Sigmoid colon (tissue), 4 donors: ENCODE data around the gene PSMD13.
"Not testable (repeated sequence)": the region's sequence is repeated elsewhere in the genome, so short reads cannot be mapped to it uniquely, and the experiment has no call there.

Experiments
- CTCF ChIP-seq, 4 experiments: fragments of 450-650 bp in 3 of 4; fragments of 200-600 bp in 1 of 4; IDR thresholded peaks; one replicate each; pipeline ENCODE4 v1.5.1; 2016 to 2019; ENCODE audit warnings: antibody characterized with exemption in 4 of 4, mild to moderate bottlenecking in 3 of 4, moderate library complexity in 2 of 4
- POLR2AphosphoS5 ChIP-seq, 4 donors: sonication (generic); formaldehyde crosslinking; IDR thresholded peaks; one replicate each; pipeline ENCODE4 v1.6.1; 2017; ENCODE audit warnings: antibody characterized with exemption in 4 of 4

- TF ChIP-seq CTCF, POLR2AphosphoS5 (IDR thresholded peaks at IDR 0.05): not testable (repeated sequence)
Observed at GRCh38 chr11:189200-189783, 47.5 kb upstream of the PSMD13 start.
